SK-N-SH (cell line): Measurements from ENCODE around the gene EML5. TPM values are rescaled to one million over a fixed set of nuclear protein-coding genes. Genes with fewer than 3 reads are reported as not detected.
A peak's percentile ranks its signal among the peaks of the same experiment; 100 is the strongest.
"Not testable (repeated sequence)": the region's sequence is repeated elsewhere in the genome, so short reads cannot be mapped to it uniquely, and the experiment has no call there.

Source experiments
- CTCF ChIA-PET: fragments of 300-600, 350-600 bp; formaldehyde crosslinking; extraction: SDS; loops from one replicate; lab custom pipeline; 2021; lab: Yijun Ruan, JAX
- POLR2A ChIA-PET: fragments of 350-600 bp; sonication (Branson Sonifier 250); formaldehyde crosslinking; extraction: SDS; loops from one replicate; lab custom pipeline; 2020; ENCODE audit warnings: antibody characterized with exemption, inconsistent platforms; lab: Yijun Ruan, JAX
- DNase-seq: peaks from one replicate; pipeline ENCODE4 v3.0.0; 2012
- H2AFZ ChIP-seq: fragments of 200-600 bp; sonication (generic); 2 replicates; pipeline ENCODE4 v1.8.1; 2016; ENCODE audit warnings: antibody characterized with exemption, mild to moderate bottlenecking, low read depth
- H3F3A ChIP-seq: fragments of 200-600 bp; sonication (generic); replicated peaks from 2 replicates; pipeline ENCODE3; 2016; ENCODE audit warnings: antibody characterized with exemption, mild to moderate bottlenecking; ENCODE audit not compliant: insufficient read depth
- H3K27ac ChIP-seq, 2 experiments: fragments of 200-500 bp in 1 of 2; fragments of 200-600 bp in 1 of 2; sonication (Bioruptor generic) in 1 of 2; sonication (generic), shearing (Covaris generic) in 1 of 2; 2 replicates each; pipeline versions ENCODE4 v1.5.1 to v1.6.1; 2014 to 2016; ENCODE audit warnings: low read depth in 2 of 2, inconsistent platforms in 1 of 2, low read length in 1 of 2, mild to moderate bottlenecking in 1 of 2, mixed read lengths in 1 of 2
- H3K27me3 ChIP-seq: fragments of 200-600 bp; sonication (generic), shearing (Covaris generic); 2 replicates; pipeline ENCODE4 v1.6.1; 2016; ENCODE audit warnings: mixed run types; ENCODE audit not compliant: insufficient read depth
- H3K36me3 ChIP-seq, 2 experiments: fragments of 200-500 bp in 1 of 2; fragments of 200-600 bp in 1 of 2; sonication (Bioruptor generic) in 1 of 2; sonication (generic) in 1 of 2; replicated peaks in 1 of 2; 2 replicates each; pipeline versions ENCODE3 to v1.5.1; 2014 to 2016; ENCODE audit warnings: low read length in 1 of 2, mild to moderate bottlenecking in 1 of 2; ENCODE audit not compliant: insufficient read depth in 2 of 2, control insufficient read depth in 1 of 2
- H3K4me1 ChIP-seq, 2 experiments: fragments of 200-500 bp in 1 of 2; fragments of 200-600 bp in 1 of 2; sonication (Bioruptor generic) in 1 of 2; sonication (generic), shearing (Covaris generic) in 1 of 2; 2 replicates each; pipeline versions ENCODE4 v1.5.1 to v1.6.1; 2014 to 2016; ENCODE audit warnings: low read depth in 1 of 2, low read length in 1 of 2, mixed run types in 1 of 2; ENCODE audit not compliant: insufficient read depth in 2 of 2, control insufficient read depth in 1 of 2
- H3K4me2 ChIP-seq: fragments of 200-600 bp; sonication (generic), shearing (Covaris generic); 2 replicates; pipeline ENCODE4 v1.6.1; 2017; ENCODE audit warnings: mixed run types
- H3K4me3 ChIP-seq, 2 experiments: fragments of 200-500 bp in 1 of 2; fragments of 200-600 bp in 1 of 2; sonication (Bioruptor generic) in 1 of 2; sonication (generic), shearing (Covaris generic) in 1 of 2; 2 replicates each; pipeline versions ENCODE4 v1.5.1 to v1.8.1; 2014 to 2016; ENCODE audit warnings: low read depth in 2 of 2, inconsistent platforms in 1 of 2, low read length in 1 of 2, mild to moderate bottlenecking in 1 of 2, mixed read lengths in 1 of 2, moderate library complexity in 1 of 2
- H3K79me2 ChIP-seq: fragments of 200-600 bp; sonication (generic); 2 replicates; pipeline ENCODE4 v1.8.1; 2017; ENCODE audit warnings: mild to moderate bottlenecking; ENCODE audit not compliant: insufficient read depth
- H3K9ac ChIP-seq: fragments of 200-600 bp; sonication (generic); 2 replicates; pipeline ENCODE4 v1.6.1; 2017; ENCODE audit warnings: mixed run types
- H3K9me2 ChIP-seq: fragments of 200-600 bp; sonication (generic); 2 replicates; pipeline ENCODE4 v1.6.1; 2017; ENCODE audit warnings: mixed run types
- H3K9me3 ChIP-seq: fragments of 200-600 bp; sonication (generic); 2 replicates; pipeline ENCODE4 v1.6.1; 2017; ENCODE audit warnings: mixed run types, mild to moderate bottlenecking, moderate library complexity
- H4K20me1 ChIP-seq: fragments of 200-600 bp; sonication (generic); 2 replicates; pipeline ENCODE4 v1.6.1; 2017; ENCODE audit warnings: mild to moderate bottlenecking, mixed run types; ENCODE audit not compliant: insufficient read depth
- FOXJ3 ChIP-seq: sonication (generic); formaldehyde crosslinking; IDR thresholded peaks from 2 replicates; pipeline ENCODE4 v1.5.1; 2020; ENCODE audit warnings: mild to moderate bottlenecking, missing genetic modification reagents
- FOXM1 ChIP-seq: IDR thresholded peaks from 2 replicates; pipeline ENCODE4 v1.4.0; 2012; ENCODE audit warnings: low read depth, mild to moderate bottlenecking
- GATA2 ChIP-seq: sonication (generic); formaldehyde crosslinking; IDR thresholded peaks from 2 replicates; pipeline ENCODE4 v1.5.0; 2020; ENCODE audit warnings: mild to moderate bottlenecking, missing genetic modification reagents
- MXI1 ChIP-seq: IDR thresholded peaks from 2 replicates; pipeline ENCODE4 v1.6.1; 2012; ENCODE audit warnings: mild to moderate bottlenecking, low read depth, low read length, improper control_type of control experiment
- POLR2AphosphoS5 ChIP-seq: IDR thresholded peaks from 2 replicates; pipeline ENCODE4 v1.6.1; 2012; ENCODE audit warnings: low read depth, low read length
- RCOR1 ChIP-seq: fragments of 150-350 bp; IDR thresholded peaks from 2 replicates; pipeline ENCODE4 v1.6.1; 2017; ENCODE audit warnings: antibody characterized with exemption, low read length
- SIN3A ChIP-seq: IDR thresholded peaks from 2 replicates; pipeline ENCODE4 v1.6.1; 2012; ENCODE audit warnings: low read depth, mild to moderate bottlenecking, low read length, moderate library complexity, borderline replicate concordance
- TCF12 ChIP-seq: IDR thresholded peaks from 2 replicates; pipeline ENCODE4 v1.4.0; 2012
- YY1 ChIP-seq: IDR thresholded peaks from 2 replicates; pipeline ENCODE4 v1.4.0; 2012; ENCODE audit warnings: low read depth, mild to moderate bottlenecking
- WGBS: methylation state at CpG from one replicate; pipeline ENCODE4 v1.1.6; 2017; ENCODE audit warnings: low lambda C conversion rate; 5-methylcytosine and 5-hydroxymethylcytosine counted together
- polyA plus RNA-seq, 3 experiments: library from polyadenylated mRNA; depleted of rRNA; stranded (reverse); fragments of >200 nt; gene quantifications; 2 replicates each; pipeline ENCODE4 v1.2.3, GENCODE V29; 2012
- TF ChIP-seq, protein P1 (sequence below): IDR thresholded peaks from 2 replicates; pipeline ENCODE4 v1.4.0; 2012; ENCODE audit warnings: low read depth, borderline replicate concordance

The EML5 gene
- polyA plus RNA-seq, 1 of the 3 experiments (the other 2 are of a cell fraction), result 0.23 TPM

DNA sequence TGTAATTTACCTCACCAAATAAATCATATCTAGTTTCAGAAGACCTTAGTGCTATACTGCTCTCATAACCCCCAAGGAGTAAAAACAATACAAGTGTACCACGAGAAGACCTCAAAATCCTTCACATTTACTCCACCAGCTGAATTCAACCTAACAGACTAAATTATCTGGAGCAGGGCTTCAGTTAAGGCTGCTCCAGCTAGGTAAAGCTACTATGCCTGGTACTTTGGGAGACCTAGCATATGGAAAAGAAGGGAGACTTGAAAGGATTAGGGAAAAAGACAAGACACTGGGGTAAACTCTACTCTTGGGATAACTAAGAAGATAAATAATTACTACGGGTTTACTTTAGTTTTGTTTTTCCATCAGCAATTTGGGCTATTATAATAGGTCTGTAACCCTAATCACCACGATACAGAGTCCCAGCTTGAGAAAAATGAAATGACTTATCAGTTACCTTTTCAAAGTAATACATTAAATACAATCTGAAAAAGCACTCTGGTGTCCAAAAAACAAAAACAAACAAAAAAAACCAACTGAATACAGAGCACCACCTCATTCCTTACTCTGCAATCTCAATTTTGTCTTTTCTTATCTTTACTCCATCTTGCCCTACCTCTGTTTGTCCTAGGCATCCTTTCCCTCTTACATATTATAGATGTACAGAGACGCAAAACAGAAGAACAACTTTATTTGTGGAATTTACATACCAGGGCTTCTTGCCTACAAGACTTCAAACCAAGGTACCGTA, 2.1 kb downstream of the EML5 start:
- Histone ChIP-seq H3K4me1 (peaks cover 0 to 2% of the 10 kb centered on the region in 2 experiments; a peak in 2 of 4 replicates), H3K4me2 (no peak overlapping the region), H3K36me3 (no peaks in the 10 kb centered on the region), H3F3A (no peaks in the 10 kb centered on the region), H3K9me2 (no peaks in the 10 kb centered on the region), H3K79me2 (no peaks in the 10 kb centered on the region), H3K4me3 (peak overlapping the region in 1 of 2 experiments; percentile 59; a peak in 2 of 4 replicates), H3K9me3 (no peaks in the 10 kb centered on the region), H3K27ac (peak overlapping the region in 1 of 2 experiments; percentile 94; a peak in 2 of 4 replicates), H4K20me1 (peaks cover 2% of the 10 kb centered on the region; the same call in 1 of the 2 replicates), H2AFZ (no peak overlapping the region), H3K9ac (no peak overlapping the region), H3K27me3 (peaks cover 20% of the 10 kb centered on the region)
- POLR2A ChIA-PET, result interaction anchor here (0.9 to 8.0 kb wide), 6 partner anchors 35 to 195 kb away, joined by 3 to 92 read pairs (median 8); partner anchors contain the start of gene TTC8
- TF ChIP-seq TCF12 (no peak), POLR2AphosphoS5 (no peak), YY1 (no peak), FOXJ3 (CRISPR knock-in tag) (no peak), GATA2 (peak; percentile 67), MXI1 (peak; percentile 25; the same call in 1 of the 2 replicates), FOXM1 (no peak), RCOR1 (no peak), SIN3A (no peak)
- TF ChIP-seq, protein P1, sequence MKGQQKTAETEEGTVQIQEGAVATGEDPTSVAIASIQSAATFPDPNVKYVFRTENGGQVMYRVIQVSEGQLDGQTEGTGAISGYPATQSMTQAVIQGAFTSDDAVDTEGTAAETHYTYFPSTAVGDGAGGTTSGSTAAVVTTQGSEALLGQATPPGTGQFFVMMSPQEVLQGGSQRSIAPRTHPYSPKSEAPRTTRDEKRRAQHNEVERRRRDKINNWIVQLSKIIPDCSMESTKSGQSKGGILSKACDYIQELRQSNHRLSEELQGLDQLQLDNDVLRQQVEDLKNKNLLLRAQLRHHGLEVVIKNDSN, result no peak
- CTCF ChIA-PET, result interaction anchor here (0.8 to 5.1 kb wide), 7 partner anchors 36 to 250 kb away, joined by 3 to 46 read pairs (median 5); partner anchors contain the start of gene TTC8
- DNase-seq, result peak; percentile 14
- 23% methylated on average over 5 of the region's 5 CpGs for WGBS

DNA sequence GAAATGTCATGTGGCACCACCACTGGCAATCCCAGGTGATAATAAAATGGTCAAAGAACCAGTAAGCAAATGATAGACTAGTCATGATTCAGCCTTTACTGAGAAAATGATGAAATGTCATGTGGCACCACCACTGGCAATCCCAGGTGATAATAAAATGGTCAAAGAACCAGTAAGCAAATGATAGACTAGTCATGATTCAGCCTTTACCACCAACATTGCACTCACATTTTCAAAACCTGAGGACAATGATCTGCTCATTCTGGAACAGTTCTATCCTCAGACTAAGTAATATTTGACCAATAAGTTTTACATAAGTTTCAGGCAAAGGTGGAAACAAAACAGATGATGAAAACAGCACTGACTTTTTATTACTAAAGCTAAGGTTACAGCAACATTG, 3.2 kb downstream of the EML5 start:
- Histone ChIP-seq H3K27ac (peak overlapping the region in 1 of 2 experiments; percentile 94; a peak in 2 of 4 replicates), H3K27me3 (peaks cover 20% of the 10 kb centered on the region), H3K4me3 (peak overlapping the region in 1 of 2 experiments; percentile 59; a peak in 2 of 4 replicates)
- not testable (repeated sequence) for H3K4me2 ChIP-seq, H3K36me3 ChIP-seq, H3F3A ChIP-seq, H3K9me3 ChIP-seq, H4K20me1 ChIP-seq, H3K9me2 ChIP-seq, H3K4me1 ChIP-seq, H2AFZ ChIP-seq, H3K9ac ChIP-seq, DNase-seq, H3K79me2 ChIP-seq
- POLR2A ChIA-PET, result interaction anchor here (0.5 to 8.0 kb wide), 4 partner anchors 36 to 122 kb away, joined by 3 to 92 read pairs (median 4); partner anchors contain the start of gene TTC8
- CTCF ChIA-PET, result interaction anchor here (1.6 to 5.1 kb wide), 5 partner anchors 37 to 196 kb away, joined by 4 to 46 read pairs (median 6); partner anchors contain the start of gene TTC8
